PC-3 (cell line): ENCODE measurements around the gene ZNF687.

Experiments
- EZH2 ChIP-seq: fragments of 300-600 bp; sonication (generic); IDR thresholded peaks from one replicate; pipeline ENCODE4 v1.6.1; 2017; ENCODE audit warnings: antibody characterized with exemption, mild to moderate bottlenecking, low read length; ENCODE audit not compliant: unreplicated experiment
- EZH2phosphoT487 ChIP-seq: fragments of 300-600 bp; sonication (generic); IDR thresholded peaks from 2 replicates; pipeline ENCODE4 v1.6.1; 2018; ENCODE audit warnings: mild to moderate bottlenecking, antibody characterized with exemption, low read length, borderline replicate concordance
- TF ChIP-seq, protein P1 (sequence below): fragments of 300-600 bp; sonication (generic); conservative IDR thresholded peaks from 2 replicates; pipeline ENCODE4 v1.5.1; 2017; ENCODE audit warnings: antibody characterized with exemption, low read depth, mild to moderate bottlenecking, low read length

DNA sequence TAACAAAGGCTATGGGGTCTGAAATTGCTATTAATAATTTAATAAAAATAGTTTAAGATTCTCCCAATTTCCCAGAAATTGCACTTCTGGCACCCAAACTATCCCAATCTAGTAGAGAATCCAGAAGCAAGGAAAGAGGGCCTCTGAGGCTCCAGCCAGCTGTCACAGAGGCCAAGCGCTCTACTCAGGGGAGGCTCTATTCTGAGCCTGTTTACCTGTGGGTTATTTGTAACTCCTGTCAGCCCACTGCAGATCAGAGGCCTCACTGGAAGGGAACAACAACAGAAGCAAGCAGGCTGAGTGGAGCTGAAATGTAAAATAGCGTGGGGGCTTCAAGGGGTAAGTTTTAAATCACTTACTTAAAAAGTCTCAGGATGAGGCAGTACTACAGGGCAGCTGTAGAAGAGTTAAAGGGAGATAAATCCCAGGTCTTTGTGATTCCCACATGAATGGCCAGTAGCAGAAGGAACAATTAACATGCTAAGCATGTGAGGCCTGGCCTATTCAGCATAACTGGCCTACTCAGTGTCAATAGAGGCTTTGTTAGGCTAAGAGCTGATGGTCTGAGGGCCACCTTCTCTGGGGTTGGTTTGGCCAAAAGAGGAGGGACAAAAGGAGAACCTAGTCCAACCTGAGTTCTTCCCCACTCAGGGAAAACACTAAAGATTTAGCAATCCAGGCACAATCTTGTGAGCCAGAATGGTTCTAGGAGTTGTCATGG lies 12.8 kb downstream of the ZNF687 start:
- TF ChIP-seq, protein P1, sequence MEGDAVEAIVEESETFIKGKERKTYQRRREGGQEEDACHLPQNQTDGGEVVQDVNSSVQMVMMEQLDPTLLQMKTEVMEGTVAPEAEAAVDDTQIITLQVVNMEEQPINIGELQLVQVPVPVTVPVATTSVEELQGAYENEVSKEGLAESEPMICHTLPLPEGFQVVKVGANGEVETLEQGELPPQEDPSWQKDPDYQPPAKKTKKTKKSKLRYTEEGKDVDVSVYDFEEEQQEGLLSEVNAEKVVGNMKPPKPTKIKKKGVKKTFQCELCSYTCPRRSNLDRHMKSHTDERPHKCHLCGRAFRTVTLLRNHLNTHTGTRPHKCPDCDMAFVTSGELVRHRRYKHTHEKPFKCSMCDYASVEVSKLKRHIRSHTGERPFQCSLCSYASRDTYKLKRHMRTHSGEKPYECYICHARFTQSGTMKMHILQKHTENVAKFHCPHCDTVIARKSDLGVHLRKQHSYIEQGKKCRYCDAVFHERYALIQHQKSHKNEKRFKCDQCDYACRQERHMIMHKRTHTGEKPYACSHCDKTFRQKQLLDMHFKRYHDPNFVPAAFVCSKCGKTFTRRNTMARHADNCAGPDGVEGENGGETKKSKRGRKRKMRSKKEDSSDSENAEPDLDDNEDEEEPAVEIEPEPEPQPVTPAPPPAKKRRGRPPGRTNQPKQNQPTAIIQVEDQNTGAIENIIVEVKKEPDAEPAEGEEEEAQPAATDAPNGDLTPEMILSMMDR: no peak
- TF ChIP-seq EZH2: no peak
- no peak for TF ChIP-seq EZH2phosphoT487
